ENCODE data around the gene SCAMP4.
A peak's percentile ranks its signal among the peaks of the same experiment; 100 is the strongest.
"Not testable (repeated sequence)": the region's sequence is repeated elsewhere in the genome, so short reads cannot be mapped to it uniquely, and the experiment has no call there.

SCAMP4 gene

GRCh38 chr19:1865172-1866010, 39.8 kb upstream of the SCAMP4 start:
- peak overlapping the region; percentile 78 for H3K4me3 ChIP-seq (ENCODE audit: low read depth, low read length)
- DNase-seq (ENCODE audit: low read depth): no peak

- DNase-seq (ENCODE audit: low read depth): no peak
- no peak overlapping the region for H3K4me3 ChIP-seq (ENCODE audit: low read depth, low read length)
Measured at GRCh38 chr19:1866693-1867348, 38.4 kb upstream of the SCAMP4 start.

- DNase-seq (ENCODE audit: low read depth): no peak
- no peak overlapping the region for H3K4me3 ChIP-seq (ENCODE audit: low read depth, low read length)
Measured at GRCh38 chr19:1867349-1867724, 37.9 kb upstream of the SCAMP4 start.

GRCh38 chr19:1868971-1869370, 36.2 kb upstream of the SCAMP4 start:
- H3K4me3 ChIP-seq (ENCODE audit: low read depth, low read length): no peak overlapping the region
- no peak for DNase-seq (ENCODE audit: low read depth)

GRCh38 chr19:1871140-1871597, 34.0 kb upstream of the SCAMP4 start:
- no peak overlapping the region for H3K4me3 ChIP-seq (ENCODE audit: low read depth, low read length)
- no peak for DNase-seq (ENCODE audit: low read depth)

- H3K4me3 ChIP-seq (ENCODE audit: low read depth, low read length): no peak overlapping the region
- no peak for DNase-seq (ENCODE audit: low read depth)
Measured at GRCh38 chr19:1871630-1872029, 33.6 kb upstream of the SCAMP4 start.

- no peak overlapping the region for H3K4me3 ChIP-seq (ENCODE audit: low read depth, low read length)
- no peak for DNase-seq (ENCODE audit: low read depth)
Measured at GRCh38 chr19:1872807-1873523, 32.2 kb upstream of the SCAMP4 start.

- DNase-seq (ENCODE audit: low read depth): no peak
- no peak overlapping the region for H3K4me3 ChIP-seq (ENCODE audit: low read depth, low read length)
Measured at GRCh38 chr19:1873524-1874473, 31.4 kb upstream of the SCAMP4 start.

- DNase-seq (ENCODE audit: low read depth): no peak
- H3K4me3 ChIP-seq (ENCODE audit: low read depth, low read length): peak overlapping the region; percentile 99
Measured at GRCh38 chr19:1874554-1875185, 30.5 kb upstream of the SCAMP4 start.

GRCh38 chr19:1875265-1875645, 29.9 kb upstream of the SCAMP4 start:
- H3K4me3 ChIP-seq (ENCODE audit: low read depth, low read length): peak overlapping the region; percentile 99
- not testable (repeated sequence) for DNase-seq (ENCODE audit: low read depth)

GRCh38 chr19:1875646-1876495, 29.3 kb upstream of the SCAMP4 start:
- H3K4me3 ChIP-seq (ENCODE audit: low read depth, low read length): peak overlapping the region; percentile 99
- DNase-seq (ENCODE audit: low read depth): peak; percentile 49

- DNase-seq (ENCODE audit: low read depth): not testable (repeated sequence)
- H3K4me3 ChIP-seq (ENCODE audit: low read depth, low read length): peak overlapping the region; percentile 99
Measured at GRCh38 chr19:1876496-1877279, 28.5 kb upstream of the SCAMP4 start.

GRCh38 chr19:1877280-1877660, 27.9 kb upstream of the SCAMP4 start:
- DNase-seq (ENCODE audit: low read depth); H3K4me3 ChIP-seq (ENCODE audit: low read depth, low read length): not testable (repeated sequence)

GRCh38 chr19:1878583-1878982, 26.6 kb upstream of the SCAMP4 start:
- not testable (repeated sequence) for DNase-seq (ENCODE audit: low read depth); H3K4me3 ChIP-seq (ENCODE audit: low read depth, low read length)

- not testable (repeated sequence) for DNase-seq (ENCODE audit: low read depth); H3K4me3 ChIP-seq (ENCODE audit: low read depth, low read length)
Measured at GRCh38 chr19:1879982-1880381, 25.2 kb upstream of the SCAMP4 start.

GRCh38 chr19:1880611-1881392, 24.4 kb upstream of the SCAMP4 start:
- no peak overlapping the region for H3K4me3 ChIP-seq (ENCODE audit: low read depth, low read length)

More at GRCh38 chr19:1880611-1881392, 24.4 kb upstream of the SCAMP4 start:
- no peak for DNase-seq (ENCODE audit: low read depth)
